RWPE1 (cell line): ENCODE results near the gene SH2D1B.

Experiments used
- CTCF ChIA-PET: fragments of 350-600 bp; sonication (Branson Sonifier 250); formaldehyde crosslinking; extraction: SDS; loops from one replicate; lab custom pipeline; 2021; lab: Yijun Ruan, JAX
- POLR2A ChIA-PET: fragments of 400-600 bp; formaldehyde crosslinking; extraction: SDS; loops from one replicate; lab custom pipeline; 2020; ENCODE audit warnings: antibody characterized with exemption; ENCODE audit not compliant: low non-redundant PET; lab: Yijun Ruan, JAX
- DNase-seq: peaks from one replicate; pipeline ENCODE4 v3.0.0; 2012; ENCODE audit warnings: low spot score
- H3K27ac ChIP-seq: fragments of 450-650 bp; 2 replicates; pipeline ENCODE4 v1.5.1; 2017
- CTCF ChIP-seq: fragments of 450-650 bp; conservative IDR thresholded peaks from 2 replicates; pipeline ENCODE4 v1.5.1; 2017; ENCODE audit warnings: low read depth, mild to moderate bottlenecking

Gene SH2D1B

DNA sequence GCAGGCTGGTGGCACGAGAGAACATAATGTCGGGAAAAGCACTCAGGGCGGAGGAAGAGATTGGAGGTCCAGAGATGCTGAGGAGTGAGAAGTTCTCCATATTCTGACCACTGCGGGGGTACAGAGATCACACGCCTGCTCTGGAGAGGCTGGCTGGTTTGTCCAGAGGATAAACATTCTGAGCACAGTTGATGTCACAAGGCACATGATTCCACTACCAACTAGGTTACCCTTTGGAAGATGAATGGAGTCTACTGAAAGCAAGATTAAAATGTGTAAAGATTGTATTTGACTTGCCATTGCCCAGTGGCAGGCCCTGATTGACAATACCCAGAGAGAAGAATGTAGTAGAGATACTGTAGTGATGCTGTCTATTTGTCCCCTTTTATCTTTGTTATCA, 35.2 kb downstream of the SH2D1B start, which contains the start of gene SPATA46:
TSS of gene SPATA46 (minus strand) at position 164 of the 400 bp plus-strand sequence. CDS start at position 100, 64 bp downstream.
- no peak within 1 kb of the TSS for H3K27ac ChIP-seq
- TF ChIP-seq CTCF = no peak
- CTCF ChIA-PET = interaction anchor here (0.7 kb wide), 1 partner anchor 121 kb away, joined by 3 read pairs; no protein-coding TSS in a partner anchor
- POLR2A ChIA-PET = no interaction called here
- no peak for DNase-seq

DNA sequence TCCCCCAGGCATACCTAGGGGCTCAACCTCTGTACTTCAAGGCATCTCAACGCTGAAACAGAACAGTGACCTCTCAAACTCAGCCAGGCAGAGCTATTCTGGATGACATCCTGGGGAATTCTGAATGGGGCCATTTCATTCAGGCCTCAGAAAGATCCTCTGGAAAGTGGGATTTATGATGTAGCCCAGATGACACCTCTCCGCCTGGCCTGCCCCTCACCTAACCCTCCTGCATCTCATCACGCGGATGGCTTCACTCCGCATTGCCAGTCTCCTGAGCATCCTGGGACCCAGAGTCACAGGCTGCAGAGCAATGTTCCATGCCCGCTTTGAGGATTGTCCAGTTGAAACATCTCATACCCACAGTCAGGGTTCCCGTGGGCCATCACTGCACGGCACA, 36.5 kb downstream of the SH2D1B start:
- no peak for DNase-seq
- no peak overlapping the region for H3K27ac ChIP-seq
- no peak for TF ChIP-seq CTCF
- ChIA-PET POLR2A (no interaction called here), CTCF (no interaction called here)

- no peak for TF ChIP-seq CTCF
- peak overlapping the region; percentile 75 for H3K27ac ChIP-seq
- POLR2A ChIA-PET = no interaction called here
- no peak for DNase-seq
- CTCF ChIA-PET = no interaction called here
Measured at GRCh38 chr1:162374406-162374805, 37.5 kb downstream of the SH2D1B start.

GRCh38 chr1:162373541-162374260, 38.2 kb downstream of the SH2D1B start:
- DNase-seq = peak; percentile 55

DNA sequence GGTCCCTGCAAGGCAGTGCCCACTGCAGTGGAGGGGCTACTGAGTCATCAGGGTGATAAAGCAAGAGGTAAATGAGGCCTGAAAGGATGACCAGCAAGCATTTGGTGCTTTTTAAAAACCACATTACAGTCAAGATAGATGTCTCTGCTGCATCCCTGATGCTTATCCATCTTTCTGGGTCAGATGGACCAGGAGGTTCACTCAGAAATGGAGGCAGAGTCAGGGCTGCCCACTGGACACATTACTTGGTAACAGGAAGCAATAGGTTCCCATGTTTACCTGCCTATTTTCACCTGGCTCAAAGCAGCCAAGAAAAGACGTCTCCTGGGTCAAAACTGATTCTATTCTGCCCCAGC, 38.9 kb downstream of the SH2D1B start:
- CTCF ChIA-PET = no interaction called here
- peak overlapping the region; percentile 75 for H3K27ac ChIP-seq
- no peak for TF ChIP-seq CTCF
- DNase-seq = no peak
- POLR2A ChIA-PET = no interaction called here

More at GRCh38 chr1:162373541-162374260, 38.2 kb downstream of the SH2D1B start:
- no peak for TF ChIP-seq CTCF
- CTCF ChIA-PET = no interaction called here
- peak overlapping the region; percentile 75 for H3K27ac ChIP-seq
- POLR2A ChIA-PET = no interaction called here

GRCh38 chr1:162372159-162373071, 39.5 kb downstream of the SH2D1B start:
- peak overlapping the region; percentile 75 for H3K27ac ChIP-seq
- no peak for TF ChIP-seq CTCF
- POLR2A ChIA-PET = no interaction called here
- DNase-seq = no peak
- CTCF ChIA-PET = interaction anchor here (1.0 kb wide), 1 partner anchor 9 kb away, joined by 3 read pairs; the partner anchor contains the start of gene C1orf226
